Gastrocnemius medialis (tissue), 4 donors: ENCODE data around the gene TXNL4A. TPM values are rescaled to one million over a fixed set of nuclear protein-coding genes. Genes with fewer than 3 reads are reported as not detected.
"Not testable (repeated sequence)": the region's sequence is repeated elsewhere in the genome, so short reads cannot be mapped to it uniquely, and the experiment has no call there.

ENCODE experiments used
- ATAC-seq, 2 donors: fragments of 150-250 bp; one replicate each; pipeline ENCODE4 v1.9.1; 2016
- DNase-seq, 2 donors: peaks; one replicate each; pipeline ENCODE4 v3.0.0-alpha.2; 2019
- H3K27ac ChIP-seq, 4 donors: fragments of 200-600 bp; sonication (generic); 1 replicate in 1 of 4; 2 replicates in 3 of 4; pipeline ENCODE4 v1.5.1; 2016 to 2018; ENCODE audit warnings: mild to moderate bottlenecking in 2 of 4, moderate library complexity in 1 of 4
- H3K27me3 ChIP-seq, 3 donors: fragments of 200-600 bp; sonication (generic) in 2 of 3; 1 replicate in 1 of 3; 2 replicates in 2 of 3; pipeline versions ENCODE4 v1.5.1 to v1.6.0; 2016 to 2019; ENCODE audit warnings: mild to moderate bottlenecking in 1 of 3, moderate library complexity in 1 of 3
- H3K36me3 ChIP-seq, 2 donors: fragments of 200-600 bp; sonication (generic) in 1 of 2; one replicate each; pipeline ENCODE4 v1.5.1; 2017 to 2018
- H3K4me1 ChIP-seq, 2 donors: fragments of 200-600 bp; sonication (generic) in 1 of 2; one replicate each; pipeline ENCODE4 v1.5.1; 2016 to 2017; ENCODE audit warnings: mild to moderate bottlenecking in 2 of 2
- H3K4me3 ChIP-seq, 4 donors: fragments of 200-600 bp; sonication (generic) in 3 of 4; 1 replicate in 1 of 4; 2 replicates in 3 of 4; pipeline ENCODE4 v1.5.1; 2016 to 2019; ENCODE audit warnings: mild to moderate bottlenecking in 2 of 4
- H3K9me3 ChIP-seq, 3 donors: fragments of 200-600 bp; sonication (generic) in 2 of 3; 1 replicate in 1 of 3; 2 replicates in 2 of 3; pipeline ENCODE4 v1.5.1; 2016 to 2019
- CTCF ChIP-seq, 5 experiments: fragments of 450-650 bp in 3 of 5; fragments of 200-600 bp in 2 of 5; sonication (generic) in 2 of 5; IDR thresholded peaks in 4 of 5; conservative IDR thresholded peaks in 1 of 5; 1 replicate in 4 of 5; 2 replicates in 1 of 5; pipeline ENCODE4 v1.5.1; 2016 to 2019; ENCODE audit warnings: antibody characterized with exemption in 5 of 5, mild to moderate bottlenecking in 3 of 5, moderate library complexity in 3 of 5
- POLR2A ChIP-seq, 2 donors: fragments of 450-650 bp; IDR thresholded peaks; one replicate each; pipeline ENCODE4 v1.6.1; 2017; ENCODE audit warnings: antibody characterized with exemption in 2 of 2, mild to moderate bottlenecking in 2 of 2, moderate library complexity in 2 of 2
- in situ Hi-C, 4 donors: fragments of 200-750 bp; cut with MboI; loops; one replicate each; pipeline versions ENCODE4 v1.15.0 to v1.8.0; 2017; ENCODE audit warnings: low sequenced_read_pairs in 4 of 4
- intact Hi-C: fragments of 100-400 bp; cut with DNase I; formaldehyde crosslinking; loops from one replicate; pipeline ENCODE4 v1.15.1; 2023; ENCODE audit warnings: low total_unique reads
- total RNA-seq, 4 donors: library from RNA; depleted of rRNA; stranded (reverse); fragments of >200 nt; gene quantifications; one replicate each; pipeline versions ENCODE4 v1.1.0 to v1.2.3, GENCODE V29; 2016

TXNL4A gene
- total RNA-seq, 4 donors from 2014 or later = 39.9 to 105 (median 66.4) TPM

- H3K27ac ChIP-seq = peak within 1 kb of the TSS; percentile 82 to 94 (median 87)
- intact Hi-C loops (loop anchor here (1.0 to 10.0 kb wide), 4 partner anchors 46 to 529 kb away; partner anchors contain the start of genes ADNP2, SLC66A2 and TXNL4A), in situ Hi-C loops (loop anchor here in 1 of 4 donors (10.0 kb wide), 1 partner anchor 49 kb away; the partner anchor contains the start of gene TXNL4A)
- no peaks in the 10 kb centered on the region for H3K9me3 ChIP-seq
- ATAC-seq (peak; percentile 86 to 87), DNase-seq (peak; percentile 98 to 99)
- no peaks in the 10 kb centered on the region for H3K36me3 ChIP-seq
- peaks cover 12 to 16% of the 10 kb centered on the region in 2 donors for H3K4me1 ChIP-seq
- TF ChIP-seq POLR2A (IDR thresholded peaks at IDR 0.05) = peak; percentile 72 to 74
- peak in 3 of 5 experiments; percentile 56 to 70 (median 64) for TF ChIP-seq CTCF (IDR thresholded peaks at IDR 0.05 in 4 of 5, conservative IDR thresholded peaks at IDR 0.05 in 1 of 5)
- H3K27me3 ChIP-seq = no peaks in the 10 kb centered on the region
- peak within 1 kb of the TSS; percentile 71 to 100 (median 88) for H3K4me3 ChIP-seq
Measured at GRCh38 chr18:80034068-80034851, 45.9 kb upstream of the TXNL4A start, which contains the start of gene RBFA. RBFA (plus strand) TSS chr18:80034434; CDS start chr18:80034496, 62 bp downstream.

GRCh38 chr18:80033181-80034067 lies 45.1 kb upstream of the TXNL4A start:
- Histone ChIP-seq H3K9me3 (no peaks in the 10 kb centered on the region), H3K4me3 (peak overlapping the region; percentile 71 to 100 (median 88)), H3K36me3 (no peaks in the 10 kb centered on the region), H3K4me1 (peaks cover 12 to 16% of the 10 kb centered on the region in 2 donors), H3K27ac (peak overlapping the region; percentile 77 to 94 (median 87)), H3K27me3 (no peaks in the 10 kb centered on the region)
- peak in 1 of 2 donors; percentile 15 for DNase-seq
- in situ Hi-C loops (loop anchor here in 1 of 4 donors (10.0 kb wide), 1 partner anchor 49 kb away; the partner anchor contains the start of gene TXNL4A), intact Hi-C loops (loop anchor here (1.0 to 10.0 kb wide), 5 partner anchors 45 to 529 kb away; partner anchors contain the start of genes ADNP2, CTDP1, SLC66A2 and TXNL4A)
- TF ChIP-seq CTCF (IDR thresholded peaks at IDR 0.05 in 4 of 5, conservative IDR thresholded peaks at IDR 0.05 in 1 of 5) = no peak
- TF ChIP-seq POLR2A (IDR thresholded peaks at IDR 0.05) = peak in 1 of 2 donors; percentile 35
- ATAC-seq = peak in 1 of 2 donors; percentile 49

GRCh38 chr18:80029690-80030089 lies 41.3 kb upstream of the TXNL4A start:
- no peak for TF ChIP-seq CTCF (IDR thresholded peaks at IDR 0.05 in 4 of 5, conservative IDR thresholded peaks at IDR 0.05 in 1 of 5)
- TF ChIP-seq POLR2A (IDR thresholded peaks at IDR 0.05) = no peak
- DNase-seq (no peak), ATAC-seq (no peak)
- Histone ChIP-seq H3K9me3 (peaks cover 0 to 6% (median 0%) of the 10 kb centered on the region in 3 donors), H3K36me3 (no peaks in the 10 kb centered on the region), H3K4me3 (no peak overlapping the region), H3K4me1 (peaks cover under 1 to 6% of the 10 kb centered on the region in 2 donors), H3K27me3 (no peaks in the 10 kb centered on the region), H3K27ac (no peak overlapping the region)
- in situ Hi-C loops (loop anchor here in 1 of 4 donors (10.0 kb wide), 1 partner anchor 45 kb away; the partner anchor contains the start of gene TXNL4A), intact Hi-C loops (loop anchor here (10.0 kb wide), 1 partner anchor 525 kb away; no protein-coding TSS in a partner anchor)

- in situ Hi-C loops, intact Hi-C loops, DNase-seq, H3K36me3 ChIP-seq, ATAC-seq, H3K4me1 ChIP-seq, H3K27me3 ChIP-seq, H3K27ac ChIP-seq, H3K4me3 ChIP-seq: not testable (repeated sequence)
- H3K9me3 ChIP-seq = peaks cover 4 to 18% (median 16%) of the 10 kb centered on the region in 3 donors
Measured at GRCh38 chr18:80027719-80028118, 39.4 kb upstream of the TXNL4A start.
